Iris pigment epithelial cell (primary cell): ENCODE measurements around the gene SPATA21.
"Not testable (repeated sequence)": the region's sequence is repeated elsewhere in the genome, so short reads cannot be mapped to it uniquely, and the experiment has no call there.

Experiments used
- DNase-seq: peaks from one replicate; pipeline ENCODE4 v3.0.0-alpha.2; 2011; ENCODE audit warnings: low read depth

Gene SPATA21, protein sequence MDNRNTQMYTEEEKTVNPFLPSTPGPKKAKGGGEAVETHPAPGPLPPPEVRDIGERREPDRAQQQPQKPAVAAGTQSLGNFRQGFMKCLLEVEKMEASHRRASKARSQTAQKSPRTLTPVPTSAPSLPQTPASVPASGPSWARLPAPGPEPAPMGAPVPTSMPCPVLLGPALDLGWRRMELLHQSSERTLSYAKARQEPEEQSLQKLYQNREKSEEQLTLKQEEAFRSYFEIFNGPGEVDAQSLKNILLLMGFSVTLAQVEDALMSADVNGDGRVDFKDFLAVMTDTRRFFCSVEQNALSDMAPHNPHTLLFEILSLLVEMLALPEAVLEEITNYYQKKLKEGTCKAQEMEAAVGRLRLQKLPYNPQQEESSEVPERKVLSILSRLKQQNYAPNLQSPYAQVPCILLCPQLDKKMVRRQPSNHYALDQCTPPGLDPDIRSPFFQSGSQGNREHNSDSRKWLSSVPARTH

DNA sequence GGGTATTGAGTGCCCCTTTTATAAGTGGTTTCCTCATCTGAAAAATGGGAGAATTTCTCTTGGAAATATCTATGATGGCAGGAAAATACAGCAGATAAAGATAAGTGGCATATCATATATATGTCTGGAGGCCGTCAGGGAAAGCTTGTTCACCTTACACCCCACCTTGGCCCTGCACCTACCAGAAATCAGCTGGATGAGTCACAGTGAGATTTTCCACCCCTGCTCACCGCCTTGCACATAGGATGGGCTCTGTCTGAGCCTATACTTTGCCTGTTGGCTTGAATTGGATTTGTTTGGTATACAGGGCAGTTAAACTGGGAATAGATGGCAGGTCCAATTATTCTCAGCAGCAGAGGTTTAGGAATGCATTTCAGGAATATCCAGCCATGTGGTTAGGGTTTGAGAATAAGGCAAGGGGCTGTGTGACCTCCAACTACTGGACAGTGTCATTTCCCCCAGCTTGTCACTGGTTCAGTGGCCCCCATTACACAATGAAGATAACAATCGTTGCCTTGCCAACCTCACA, at the start of gene SPATA21:
Gene SPATA21, minus strand, starts transcription at position 479 of the 529 bp plus-strand sequence. CDS start 6,053 bp downstream, outside the sequence.
- no peak for DNase-seq

DNA sequence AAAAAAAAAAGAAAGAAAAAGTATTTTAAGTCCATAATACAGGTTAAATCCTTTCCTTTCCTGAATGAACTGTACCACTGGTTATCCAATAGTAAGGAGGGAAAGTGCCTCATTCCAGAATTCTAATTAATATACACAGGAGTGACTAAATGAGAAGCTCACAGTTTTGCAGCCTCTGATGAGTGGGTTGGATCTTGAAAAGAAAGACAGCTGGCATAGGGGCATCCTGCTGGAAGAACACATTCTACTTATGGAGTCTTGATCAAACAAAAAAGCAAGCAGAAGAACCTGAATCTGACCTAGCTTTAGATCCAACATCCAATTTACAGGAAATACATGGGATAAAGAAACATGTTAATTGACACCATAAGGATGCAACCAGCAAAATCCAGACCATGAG, 49.8 kb upstream of the SPATA21 start:
- not testable (repeated sequence) for DNase-seq

DNA sequence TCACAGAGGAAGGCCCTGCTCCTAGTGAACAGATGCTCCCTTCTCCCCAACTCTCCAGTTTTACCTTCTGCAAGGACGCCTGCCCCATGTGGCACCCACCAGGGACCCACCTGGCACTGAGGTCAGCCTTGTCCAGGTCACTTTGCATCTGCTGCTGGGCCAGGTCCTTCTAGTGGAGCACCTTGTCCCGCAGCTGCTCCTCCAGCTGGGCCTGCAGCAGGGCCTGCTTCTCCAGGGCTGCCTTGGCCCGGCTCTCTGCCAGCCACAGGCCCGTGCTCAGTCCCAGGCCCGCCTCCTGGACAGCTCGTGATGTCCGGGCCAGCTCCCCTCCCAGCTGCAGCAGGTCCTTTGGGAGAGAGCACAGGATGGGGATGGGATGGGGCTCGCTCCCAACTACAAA, 49.1 kb upstream of the SPATA21 start:
- DNase-seq = not testable (repeated sequence)

DNA sequence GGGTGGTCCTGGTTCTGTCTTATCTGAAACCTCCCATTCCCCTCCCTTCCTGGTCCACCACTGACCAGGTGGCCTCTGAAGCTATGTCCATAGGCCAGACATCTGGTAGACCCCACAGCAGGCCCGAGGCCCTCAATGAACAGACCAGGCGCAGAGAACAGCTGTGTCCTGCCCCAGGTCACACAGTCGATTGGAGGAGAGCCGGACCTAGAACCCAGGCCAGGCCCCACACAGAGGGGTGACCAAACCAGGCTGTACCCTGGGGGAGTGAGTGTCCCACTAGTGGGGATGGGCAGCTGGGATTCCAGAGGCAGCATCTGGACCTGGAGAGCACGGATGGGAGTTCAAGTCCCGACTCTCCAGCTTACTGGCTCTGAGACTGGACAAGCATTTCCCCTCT, 47.7 kb upstream of the SPATA21 start:
- no peak for DNase-seq

DNA sequence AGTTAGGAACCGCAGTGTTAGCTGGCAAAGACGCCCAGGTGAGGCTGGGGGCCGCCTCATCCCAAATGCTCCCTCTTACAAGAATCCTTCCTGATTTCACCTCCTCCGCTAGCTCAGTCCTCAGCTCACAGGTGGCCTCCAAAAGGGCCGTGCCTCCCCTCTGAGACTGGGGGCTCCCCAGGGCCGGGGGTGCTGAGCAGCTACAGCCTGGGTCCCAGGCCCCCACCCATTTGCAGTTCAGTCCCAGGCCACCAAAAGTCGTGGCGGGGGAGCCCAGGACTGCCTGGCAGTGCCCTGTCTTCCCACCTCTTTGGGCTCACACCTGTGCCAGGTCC, 47.2 kb upstream of the SPATA21 start:
- no peak for DNase-seq

DNA sequence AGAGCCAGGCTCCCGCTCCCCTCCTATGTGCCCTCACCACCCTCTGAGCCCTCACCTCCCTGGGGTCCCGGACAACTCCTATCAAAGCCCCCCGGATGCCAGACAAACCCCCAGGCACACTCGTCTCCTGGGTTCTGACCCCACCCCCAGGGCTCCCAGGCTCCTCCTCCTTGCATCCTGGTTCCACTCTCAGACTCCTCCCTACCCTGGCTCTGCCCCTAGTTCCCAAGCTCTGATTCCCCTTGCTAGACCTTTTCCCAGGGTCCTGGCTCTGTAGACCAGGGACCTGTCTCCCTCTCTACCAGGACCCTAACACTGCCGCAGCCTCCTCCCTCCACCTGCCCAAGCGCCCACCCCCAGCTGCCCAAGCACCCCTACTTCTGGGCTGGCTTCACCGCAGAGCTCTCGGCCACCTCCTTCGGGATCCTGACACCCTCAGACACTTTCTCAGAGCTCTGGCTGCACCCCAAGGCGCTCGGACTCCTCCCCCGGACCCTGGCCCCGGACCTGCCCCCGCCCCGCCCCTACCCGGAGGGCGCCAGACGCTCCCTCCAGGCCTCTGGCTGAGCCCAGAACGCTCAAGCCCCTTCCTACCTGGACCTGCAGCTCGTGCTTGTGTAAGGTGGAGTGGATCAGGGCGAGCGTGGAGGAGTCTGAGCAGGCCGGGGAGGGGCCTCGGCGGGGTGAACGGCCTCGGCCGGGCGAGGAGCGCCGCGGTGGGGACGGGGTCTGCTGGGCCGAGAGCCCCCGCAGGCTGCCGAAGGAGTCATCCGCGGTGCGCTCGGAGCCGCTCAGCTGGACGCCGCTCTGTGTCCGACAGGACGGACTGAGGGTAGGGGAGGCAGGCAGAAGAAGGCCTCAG, 46.6 kb upstream of the SPATA21 start:
- DNase-seq = not testable (repeated sequence)

DNA sequence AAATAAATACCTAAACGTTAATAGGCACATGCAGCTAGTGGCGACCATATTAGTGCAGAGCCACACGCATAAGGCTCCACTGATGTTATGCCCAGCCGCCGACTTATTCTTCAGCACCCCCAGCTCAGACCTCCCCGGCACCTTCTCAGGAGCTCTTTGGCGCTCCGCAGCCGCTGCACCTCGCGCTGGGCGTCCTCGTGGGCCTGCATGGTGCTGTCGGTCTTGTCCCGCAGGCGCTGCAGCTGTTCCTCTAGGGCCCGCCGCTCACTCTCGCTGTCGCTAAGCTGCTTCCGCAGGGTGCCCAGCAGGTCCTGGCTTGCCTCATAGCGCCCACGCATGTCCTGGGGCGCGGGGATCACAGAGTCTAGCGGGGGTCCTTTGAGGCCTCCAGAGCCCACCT, 45.9 kb upstream of the SPATA21 start:
- DNase-seq = not testable (repeated sequence)

DNA sequence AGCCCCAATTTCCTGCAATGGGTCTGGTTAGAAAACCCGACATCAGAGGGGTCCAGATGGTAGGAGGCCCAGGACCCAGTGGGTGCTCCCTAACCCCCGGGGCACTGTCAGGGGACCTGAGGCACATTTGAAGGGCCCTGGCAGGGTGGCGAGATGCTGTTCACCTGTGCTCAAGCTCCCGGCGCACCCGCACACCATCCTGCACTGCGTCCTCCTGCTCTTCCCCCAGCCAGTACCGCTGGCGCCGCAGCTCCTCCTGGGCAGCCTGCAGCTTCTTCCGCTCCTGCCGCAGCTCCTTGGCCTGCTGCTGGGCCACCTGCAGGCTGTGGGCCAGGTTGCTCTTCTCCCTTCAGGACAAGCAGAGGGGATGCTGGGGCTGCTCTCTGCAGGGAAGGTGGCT, 40.9 kb upstream of the SPATA21 start:
- DNase-seq = no peak

DNA sequence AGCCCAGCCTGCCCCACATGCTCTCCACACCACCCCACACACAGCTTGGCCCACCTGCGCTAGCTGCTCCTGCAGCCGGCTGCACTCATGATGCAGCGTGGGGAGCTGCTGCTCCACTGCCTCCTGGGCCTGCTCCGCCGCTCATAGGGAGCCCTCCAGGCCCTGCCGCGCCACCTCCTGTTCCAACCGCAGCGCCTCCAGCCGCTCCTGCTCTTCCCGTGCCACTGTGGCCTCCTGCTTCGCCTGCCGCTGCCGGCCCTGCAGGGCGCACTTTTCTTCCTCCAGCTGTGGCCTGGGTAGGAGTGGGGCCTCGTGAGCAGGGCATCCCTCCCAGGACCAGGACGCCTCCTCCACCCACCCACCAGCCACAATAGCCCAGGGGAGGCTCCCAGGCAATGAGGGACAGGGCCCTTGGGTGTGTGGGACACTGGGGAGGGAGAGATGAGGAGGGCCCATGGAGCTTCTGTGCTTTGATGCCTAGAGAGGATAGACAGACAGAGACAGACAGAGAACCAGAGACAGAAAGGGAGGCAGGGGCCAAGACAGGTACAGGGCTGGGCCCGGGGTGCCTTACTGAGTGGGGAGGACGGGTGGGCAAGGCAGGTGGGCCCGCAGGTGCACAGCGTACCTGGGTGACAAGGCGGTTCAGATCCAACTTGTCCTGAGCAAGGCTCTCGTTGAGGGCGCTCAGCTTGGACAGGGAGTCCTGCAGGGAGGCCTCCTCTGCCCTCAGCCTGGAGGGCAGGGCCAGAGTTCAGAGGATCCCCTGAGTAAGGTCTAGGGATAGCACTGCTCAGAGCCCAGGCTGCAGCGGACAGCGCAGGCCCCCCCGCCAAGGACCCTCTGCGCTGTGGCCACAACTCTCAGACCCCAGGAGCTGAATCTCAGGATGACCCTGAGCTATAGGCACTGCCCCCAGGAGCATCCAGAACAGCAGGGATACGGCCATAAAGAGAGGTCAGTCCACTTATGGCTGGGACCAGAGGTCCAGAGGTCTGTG, 38.8 kb upstream of the SPATA21 start:
- DNase-seq = not testable (repeated sequence)

DNA sequence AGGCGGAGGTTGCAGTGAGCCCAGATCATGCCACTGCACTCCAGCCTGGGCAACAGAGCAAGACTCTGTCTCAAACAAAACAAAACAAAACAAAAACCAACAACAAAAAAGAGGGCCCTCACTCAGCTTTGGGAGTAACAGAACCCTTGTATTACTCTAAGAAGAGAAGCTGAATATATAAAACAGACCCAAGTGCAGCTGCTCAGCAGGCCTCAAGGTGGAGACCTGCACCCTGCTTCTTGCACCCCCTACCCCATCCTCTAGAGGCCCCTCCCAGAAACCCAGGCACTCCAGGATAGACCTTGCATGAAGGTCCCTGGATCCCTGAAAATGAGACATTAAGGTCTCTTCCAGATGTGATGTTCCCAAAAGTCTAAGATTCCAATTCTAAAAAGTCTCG, 37.7 kb upstream of the SPATA21 start:
- not testable (repeated sequence) for DNase-seq

DNA sequence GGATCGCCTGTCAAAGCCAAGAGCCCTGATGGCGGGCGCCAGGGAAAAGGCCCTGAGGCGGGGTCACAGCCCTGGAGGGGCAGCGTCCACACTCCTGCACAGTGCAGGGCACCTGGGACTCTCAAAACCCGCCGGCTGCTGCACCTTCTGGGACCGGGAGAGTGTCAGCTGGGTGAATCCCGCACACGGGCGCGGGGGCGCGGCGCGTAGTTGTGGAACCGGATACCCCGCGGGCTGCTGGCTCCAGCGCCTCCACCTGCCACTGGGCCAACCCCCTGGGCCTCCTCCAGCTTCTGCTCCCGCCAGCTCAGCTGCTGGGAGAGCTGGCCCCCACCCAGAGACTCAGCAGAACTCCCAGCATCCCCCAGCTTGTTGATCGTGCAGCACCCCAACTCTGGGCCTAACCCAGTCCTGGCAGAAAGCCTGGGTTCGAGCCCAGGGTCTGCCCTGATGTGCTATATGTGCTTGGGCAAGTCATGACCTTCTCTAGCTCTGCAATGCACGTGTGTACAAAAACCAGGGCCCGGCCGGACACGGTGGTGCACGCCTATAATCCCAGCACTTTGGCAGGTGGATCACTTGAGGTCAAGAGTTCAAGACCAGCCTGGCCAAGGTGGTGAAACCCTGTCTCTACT, 37.1 kb upstream of the SPATA21 start:
- DNase-seq = no peak

DNA sequence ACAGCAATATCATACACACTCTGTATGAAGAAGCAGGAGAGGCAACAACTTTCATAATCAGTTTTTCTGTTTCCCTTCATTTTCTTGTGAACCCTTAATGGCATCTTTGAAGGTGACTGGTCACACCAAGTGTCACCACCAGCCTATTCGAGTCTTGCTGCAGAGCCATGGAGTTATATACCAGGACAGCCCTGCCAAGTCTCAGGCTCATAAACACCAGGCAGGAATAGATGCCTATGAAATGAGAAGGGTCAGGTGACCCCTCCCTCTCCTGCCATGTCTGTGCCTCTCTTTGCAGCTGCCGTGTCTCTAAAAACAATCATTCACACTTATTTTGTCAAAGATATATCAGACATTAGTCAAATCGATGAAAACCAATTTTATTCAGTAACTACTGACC, 31.3 kb upstream of the SPATA21 start:
- no peak for DNase-seq

DNA sequence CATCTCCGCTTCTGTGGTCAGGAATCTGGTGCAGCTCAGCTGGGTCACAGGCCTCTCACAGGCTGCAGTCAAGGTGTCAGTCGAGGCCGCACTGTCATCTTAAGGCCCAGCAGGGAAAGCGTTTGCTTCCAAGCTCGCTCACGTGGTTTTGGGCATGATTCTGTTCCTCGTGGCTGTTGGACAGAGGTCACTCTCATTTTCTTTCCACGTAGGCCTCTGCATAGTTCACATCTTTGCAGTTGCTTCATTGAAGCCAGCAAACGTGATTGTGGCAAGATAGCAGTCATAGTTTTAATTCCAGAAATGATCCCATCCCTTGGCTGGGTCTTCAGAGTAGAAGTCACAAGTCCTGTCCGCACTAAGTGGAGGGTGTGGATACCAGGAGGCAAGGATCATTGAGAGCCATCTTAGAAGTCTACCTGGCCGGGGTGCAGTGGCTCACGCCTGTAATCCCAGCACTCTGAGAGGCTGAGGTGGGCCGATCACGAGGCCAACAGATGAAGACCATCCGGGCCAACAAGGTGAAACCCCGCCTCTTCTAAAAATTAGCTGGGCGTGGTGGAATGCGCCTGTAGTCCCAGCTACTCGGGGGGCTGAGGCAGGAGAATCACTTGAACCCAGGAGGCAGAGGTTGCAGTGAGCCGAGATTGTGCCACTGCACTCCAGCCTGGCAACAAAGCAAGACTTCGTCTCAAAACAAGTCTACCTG, 27.8 kb upstream of the SPATA21 start:
- DNase-seq = peak; percentile 51

DNA sequence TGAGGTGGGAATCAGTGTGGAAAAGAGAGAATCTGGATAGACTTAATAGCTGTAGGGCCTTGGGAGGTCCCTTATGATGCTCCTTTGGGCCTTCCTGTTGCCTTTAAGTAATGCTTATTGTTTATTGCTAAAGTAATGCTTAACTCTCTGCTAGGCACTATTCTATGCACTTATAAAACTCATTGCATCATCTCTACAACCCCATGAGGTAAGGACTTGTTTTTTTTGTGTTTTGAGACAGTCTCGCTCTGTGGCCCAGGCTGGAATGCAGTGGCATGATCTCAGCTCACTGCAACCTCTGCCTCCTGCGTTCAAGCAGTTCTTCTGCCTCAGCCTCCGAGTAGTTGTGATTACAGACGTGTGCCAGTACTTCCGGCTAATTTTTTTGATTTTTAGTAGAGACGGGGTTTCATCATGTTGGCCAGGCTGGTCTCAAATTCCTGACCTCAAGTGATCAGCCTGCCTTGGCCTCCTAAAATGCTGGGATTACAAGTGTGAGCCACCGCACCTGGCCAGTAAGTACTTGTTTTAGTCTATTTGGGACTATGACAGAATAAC, 25.6 kb upstream of the SPATA21 start:
- DNase-seq = no peak

DNA sequence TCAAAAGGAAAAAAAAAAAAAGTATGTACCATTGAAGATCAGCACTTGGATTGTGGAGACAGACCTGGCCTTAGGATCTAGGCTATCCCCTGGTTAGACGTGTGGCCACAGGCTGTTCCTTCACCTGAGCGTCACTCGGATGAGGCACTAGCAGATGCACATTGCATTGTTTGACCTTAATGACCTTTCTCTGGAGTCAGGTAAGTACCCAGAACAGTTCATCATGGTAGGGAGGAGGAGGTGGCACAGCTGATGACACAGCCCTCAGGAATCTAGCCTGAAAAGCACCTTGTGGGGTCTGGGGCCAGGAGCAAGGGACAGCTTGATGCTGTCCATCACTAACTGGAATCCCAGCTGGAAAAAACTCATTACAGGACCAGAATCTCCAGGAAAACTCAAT, 24.5 kb upstream of the SPATA21 start:
- no peak for DNase-seq

DNA sequence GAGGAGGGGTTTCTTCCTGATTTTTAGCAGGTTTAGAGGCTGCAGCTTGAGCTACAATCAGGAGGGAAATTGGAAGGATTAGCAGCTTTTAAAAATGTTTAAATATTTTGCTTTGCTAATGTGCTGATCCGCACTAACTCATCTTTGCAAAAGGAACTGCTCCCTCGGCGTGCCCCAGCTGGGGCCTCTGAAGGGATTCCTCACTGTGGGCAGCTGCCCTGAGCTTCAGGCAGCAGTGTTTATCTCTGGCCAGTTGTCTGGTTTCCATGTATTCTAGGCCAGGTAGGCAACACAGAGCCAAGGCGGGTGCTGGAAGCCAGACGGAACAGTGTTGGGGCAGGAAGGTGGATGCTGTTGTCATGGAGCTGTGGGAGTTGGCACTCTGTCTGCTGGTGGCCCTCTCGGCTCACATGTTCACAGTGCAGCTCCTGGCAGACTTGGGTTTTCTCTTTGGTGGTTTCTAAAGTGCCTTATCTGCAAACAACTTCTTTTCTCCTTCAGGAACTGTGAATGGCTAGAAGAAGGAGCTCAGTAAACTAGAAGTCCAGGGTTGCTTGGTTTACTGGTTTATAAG, 22.2 kb upstream of the SPATA21 start:
- no peak for DNase-seq

DNA sequence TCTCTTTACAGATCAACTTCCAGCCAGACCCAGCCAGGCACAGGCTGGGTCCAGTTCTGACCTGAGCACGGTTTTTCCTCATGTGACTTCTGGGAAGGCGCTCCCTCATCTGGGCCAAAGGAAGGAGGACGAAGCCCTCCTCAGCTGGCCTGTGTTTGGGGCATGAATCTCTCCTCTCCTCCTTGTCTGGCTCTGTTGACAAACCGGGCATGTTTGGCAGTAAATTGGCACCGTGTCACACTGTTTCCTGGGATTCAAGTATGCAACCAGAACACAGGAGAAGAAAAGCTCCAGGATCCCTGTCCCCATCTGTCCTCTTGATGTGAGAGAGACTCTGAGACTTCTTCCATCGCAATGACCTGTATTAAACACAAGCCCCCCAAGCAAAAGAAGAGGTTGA, 21.6 kb upstream of the SPATA21 start:
- no peak for DNase-seq

DNA sequence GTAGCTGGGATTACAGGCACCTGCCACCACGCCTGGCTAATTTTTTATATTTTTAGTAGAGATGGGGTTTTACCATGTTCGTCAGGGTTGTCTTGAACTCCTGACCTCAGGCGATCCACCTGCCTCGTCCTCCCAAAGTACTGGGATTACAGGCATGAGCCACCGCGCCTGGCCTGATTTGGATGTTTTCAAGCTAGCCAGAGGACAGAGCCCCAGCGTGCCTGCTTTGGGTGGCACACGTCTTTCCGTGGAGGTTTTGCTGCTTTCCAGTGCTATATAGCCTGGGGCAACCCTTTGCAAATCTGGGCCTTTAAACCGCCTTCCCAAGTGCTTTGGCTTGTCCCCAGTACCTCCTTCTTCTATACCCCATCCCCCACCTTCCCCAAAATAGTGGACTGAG, 18.9 kb upstream of the SPATA21 start:
- DNase-seq = not testable (repeated sequence)

DNA sequence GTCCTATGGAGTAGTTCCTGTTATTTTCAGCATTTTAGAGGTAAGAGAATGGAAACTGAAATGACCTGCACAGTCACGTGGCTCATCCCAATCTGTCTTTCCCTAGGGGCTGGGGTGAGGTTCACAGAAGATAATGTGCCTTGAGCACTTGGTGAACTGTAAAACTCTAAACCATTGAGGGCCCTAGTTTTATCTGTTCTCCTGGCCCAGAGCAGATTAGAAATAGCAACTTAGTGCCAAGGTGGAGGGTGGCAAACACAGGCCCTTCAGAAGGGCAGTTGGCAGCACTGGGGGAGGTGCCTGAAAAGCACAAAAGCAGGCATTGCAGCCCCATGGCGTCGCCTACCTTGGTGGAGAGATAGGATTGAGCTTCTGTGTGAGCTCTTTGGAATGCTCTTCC, 17.7 kb upstream of the SPATA21 start:
- not testable (repeated sequence) for DNase-seq
